Measurements from ENCODE around the gene UST. TPM values are rescaled to one million over a fixed set of nuclear protein-coding genes. Genes with fewer than 3 reads are reported as not detected.

Gene UST
- total and polyA plus RNA-seq, 9 of the 15 experiments (the other 6 are each of a cell fraction or from before 2014, with no cell fraction given): 0.04 to 0.10 TPM; not detected in 7

DNA sequence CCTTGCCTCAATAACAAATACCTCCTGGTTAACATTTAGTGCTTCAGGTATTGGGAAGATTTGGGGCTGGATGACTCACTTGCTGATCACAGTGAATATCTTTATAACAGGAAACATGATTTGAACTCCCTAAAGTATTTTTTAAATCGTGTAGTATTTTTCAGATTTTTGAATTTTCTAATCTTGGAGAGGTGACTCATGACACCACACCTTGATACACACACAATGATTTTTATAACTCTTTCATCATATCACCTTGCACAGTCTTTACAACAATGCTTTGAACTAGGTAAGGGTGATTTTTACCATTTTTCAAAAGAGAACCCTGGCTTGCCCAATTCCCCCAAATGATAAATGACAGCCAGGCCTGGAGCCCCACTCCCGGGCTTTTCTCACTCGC lies 273.5 kb downstream of the UST start:
- no TSS peak for BruUV-seq (replicated peaks)
- 0% methylated on average over 3 of the region's 3 CpGs for WGBS (ENCODE audit: insufficient coverage, low coverage, missing lambda C conversion rate)
- no peak overlapping the region for H3K9ac ChIP-seq (ENCODE audit: insufficient read depth in 1 of 2, low read depth in 2 of 2, low read length in 2 of 2)

More for the DNA sequence above, 273.5 kb downstream of the UST start:
- Histone ChIP-seq H3K9me1 (ENCODE audit: control insufficient read depth, insufficient read depth, low read length) (no peaks in the 10 kb centered on the region), H4K20me1 (replicated peaks; ENCODE audit: control insufficient read depth, insufficient read depth, low read length) (no peaks in the 10 kb centered on the region), H3K4me3 (no peak overlapping the region), H3K79me2 (ENCODE audit: control insufficient read depth, insufficient read depth, low read length) (no peaks in the 10 kb centered on the region), H3K36me3 (ENCODE audit: control insufficient read depth, insufficient read depth, low read length) (no peaks in the 10 kb centered on the region), H3K9me3 (replicated peaks; ENCODE audit: control insufficient read depth, insufficient read depth, low read depth, low read length) (no peaks in the 10 kb centered on the region), H3K27me3 (ENCODE audit: control insufficient read depth in 2 of 2, insufficient read depth in 2 of 2, low read length in 2 of 2) (peaks cover 6 to 22% of the 10 kb centered on the region in 2 experiments; a peak in 4 of 5 replicates), H2AFZ (ENCODE audit: low read depth, low read length) (no peak overlapping the region), H3K4me2 (ENCODE audit: insufficient read depth, low read length) (no peak overlapping the region), H3K27ac (ENCODE audit: extremely low read depth, low read depth, low read length) (no peak overlapping the region), H3K4me1 (replicated peaks in 1 of 2; ENCODE audit: control insufficient read depth in 2 of 2, insufficient read depth in 2 of 2, low read length in 2 of 2) (no peaks in the 10 kb centered on the region)
- DNase-seq (ENCODE audit: extremely low read depth in 1 of 4, low spot score in 3 of 4) (no peak), ATAC-seq (no peak), FAIRE-seq (no peak)
- TF ChIP-seq, protein P1, sequence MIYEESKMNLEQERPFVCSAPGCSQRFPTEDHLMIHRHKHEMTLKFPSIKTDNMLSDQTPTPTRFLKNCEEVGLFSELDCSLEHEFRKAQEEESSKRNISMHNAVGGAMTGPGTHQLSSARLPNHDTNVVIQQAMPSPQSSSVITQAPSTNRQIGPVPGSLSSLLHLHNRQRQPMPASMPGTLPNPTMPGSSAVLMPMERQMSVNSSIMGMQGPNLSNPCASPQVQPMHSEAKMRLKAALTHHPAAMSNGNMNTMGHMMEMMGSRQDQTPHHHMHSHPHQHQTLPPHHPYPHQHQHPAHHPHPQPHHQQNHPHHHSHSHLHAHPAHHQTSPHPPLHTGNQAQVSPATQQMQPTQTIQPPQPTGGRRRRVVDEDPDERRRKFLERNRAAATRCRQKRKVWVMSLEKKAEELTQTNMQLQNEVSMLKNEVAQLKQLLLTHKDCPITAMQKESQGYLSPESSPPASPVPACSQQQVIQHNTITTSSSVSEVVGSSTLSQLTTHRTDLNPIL (CRISPR knock-in tag; IDR thresholded peaks at IDR 0.05): no peak
- no peak for TF ChIP-seq JUNB (CRISPR knock-in tag; conservative IDR thresholded peaks at IDR 0.05)
- TF ChIP-seq BCLAF1 (IDR thresholded peaks at IDR 0.05; ENCODE audit: borderline replicate concordance in 1 of 2, control insufficient read depth in 1 of 2, low read depth in 2 of 2, low read length in 1 of 2): no peak
- TF ChIP-seq, protein P2, sequence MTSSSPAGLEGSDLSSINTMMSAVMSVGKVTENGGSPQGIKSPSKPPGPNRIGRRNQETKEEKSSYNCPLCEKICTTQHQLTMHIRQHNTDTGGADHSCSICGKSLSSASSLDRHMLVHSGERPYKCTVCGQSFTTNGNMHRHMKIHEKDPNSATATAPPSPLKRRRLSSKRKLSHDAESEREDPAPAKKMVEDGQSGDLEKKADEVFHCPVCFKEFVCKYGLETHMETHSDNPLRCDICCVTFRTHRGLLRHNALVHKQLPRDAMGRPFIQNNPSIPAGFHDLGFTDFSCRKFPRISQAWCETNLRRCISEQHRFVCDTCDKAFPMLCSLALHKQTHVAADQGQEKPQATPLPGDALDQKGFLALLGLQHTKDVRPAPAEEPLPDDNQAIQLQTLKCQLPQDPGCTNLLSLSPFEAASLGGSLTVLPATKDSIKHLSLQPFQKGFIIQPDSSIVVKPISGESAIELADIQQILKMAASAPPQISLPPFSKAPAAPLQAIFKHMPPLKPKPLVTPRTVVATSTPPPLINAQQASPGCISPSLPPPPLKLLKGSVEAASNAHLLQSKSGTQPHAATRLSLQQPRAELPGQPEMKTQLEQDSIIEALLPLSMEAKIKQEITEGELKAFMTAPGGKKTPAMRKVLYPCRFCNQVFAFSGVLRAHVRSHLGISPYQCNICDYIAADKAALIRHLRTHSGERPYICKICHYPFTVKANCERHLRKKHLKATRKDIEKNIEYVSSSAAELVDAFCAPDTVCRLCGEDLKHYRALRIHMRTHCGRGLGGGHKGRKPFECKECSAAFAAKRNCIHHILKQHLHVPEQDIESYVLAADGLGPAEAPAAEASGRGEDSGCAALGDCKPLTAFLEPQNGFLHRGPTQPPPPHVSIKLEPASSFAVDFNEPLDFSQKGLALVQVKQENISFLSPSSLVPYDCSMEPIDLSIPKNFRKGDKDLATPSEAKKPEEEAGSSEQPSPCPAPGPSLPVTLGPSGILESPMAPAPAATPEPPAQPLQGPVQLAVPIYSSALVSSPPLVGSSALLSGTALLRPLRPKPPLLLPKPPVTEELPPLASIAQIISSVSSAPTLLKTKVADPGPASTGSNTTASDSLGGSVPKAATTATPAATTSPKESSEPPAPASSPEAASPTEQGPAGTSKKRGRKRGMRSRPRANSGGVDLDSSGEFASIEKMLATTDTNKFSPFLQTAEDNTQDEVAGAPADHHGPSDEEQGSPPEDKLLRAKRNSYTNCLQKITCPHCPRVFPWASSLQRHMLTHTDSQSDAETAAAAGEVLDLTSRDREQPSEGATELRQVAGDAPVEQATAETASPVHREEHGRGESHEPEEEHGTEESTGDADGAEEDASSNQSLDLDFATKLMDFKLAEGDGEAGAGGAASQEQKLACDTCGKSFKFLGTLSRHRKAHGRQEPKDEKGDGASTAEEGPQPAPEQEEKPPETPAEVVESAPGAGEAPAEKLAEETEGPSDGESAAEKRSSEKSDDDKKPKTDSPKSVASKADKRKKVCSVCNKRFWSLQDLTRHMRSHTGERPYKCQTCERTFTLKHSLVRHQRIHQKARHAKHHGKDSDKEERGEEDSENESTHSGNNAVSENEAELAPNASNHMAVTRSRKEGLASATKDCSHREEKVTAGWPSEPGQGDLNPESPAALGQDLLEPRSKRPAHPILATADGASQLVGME (CRISPR knock-in tag; IDR thresholded peaks at IDR 0.05): no peak
- TF ChIP-seq ZNF592 (IDR thresholded peaks at IDR 0.05): no peak
- TF ChIP-seq ZNF3 (CRISPR knock-in tag; IDR thresholded peaks at IDR 0.05): no peak
- intact Hi-C loops (cut with micrococcal nuclease): no loop called here
- in situ Hi-C loops (cut with MboI): no loop called here
- CTCF ChIA-PET (ENCODE audit: low intra/inter-chr PET ratio): no interaction called here
- POLR2A ChIA-PET: no interaction called here
